Thyroid gland (tissue), 4 donors: ENCODE measurements around the gene HYOU1.

ENCODE experiments used
- CTCF ChIP-seq, 6 experiments: fragments of 200-600 bp in 3 of 6; fragments of 450-650 bp in 3 of 6; sonication (generic) in 3 of 6; IDR thresholded peaks; one replicate each; pipeline ENCODE4 v1.5.1; 2016 to 2019; ENCODE audit warnings: antibody characterized with exemption in 6 of 6, mild to moderate bottlenecking in 2 of 6, inconsistent platforms in 1 of 6, moderate library complexity in 1 of 6
- POLR2A ChIP-seq, 2 donors: fragments of 450-650 bp; IDR thresholded peaks; one replicate each; pipeline ENCODE4 v1.6.1; 2017; ENCODE audit warnings: antibody characterized with exemption in 2 of 2, mild to moderate bottlenecking in 2 of 2, moderate library complexity in 1 of 2

- no peak for TF ChIP-seq CTCF (IDR thresholded peaks at IDR 0.05)
- no peak for TF ChIP-seq POLR2A (IDR thresholded peaks at IDR 0.05)
These were observed 495 bp downstream of the HYOU1 start for GRCh38 chr11:119056421-119056999.
